ENCODE measurements around the gene SDC3.
"Not testable (repeated sequence)": the region's sequence is repeated elsewhere in the genome, so short reads cannot be mapped to it uniquely, and the experiment has no call there.

The SDC3 gene

GRCh38 chr1:30908696-30909364 lies at the start of gene SDC3:
TSS of gene SDC3 (minus strand) at chr1:30908758. CDS start at chr1:30908586, 172 bp downstream.
- no peak for DNase-seq (ENCODE audit: low read depth in 1 of 2, low spot score in 1 of 2)

GRCh38 chr1:30957560-30958222 lies 49.1 kb upstream of the SDC3 start:
- no peak for DNase-seq (ENCODE audit: low read depth in 1 of 2, low spot score in 1 of 2)

- no peak for DNase-seq (ENCODE audit: low read depth in 1 of 2, low spot score in 1 of 2)
Measured at GRCh38 chr1:30955448-30956015, 47.0 kb upstream of the SDC3 start.

GRCh38 chr1:30953685-30954084 lies 45.1 kb upstream of the SDC3 start:
- no peak for DNase-seq (ENCODE audit: low read depth in 1 of 2, low spot score in 1 of 2)

- no peak for DNase-seq (ENCODE audit: low read depth in 1 of 2, low spot score in 1 of 2)
Measured at GRCh38 chr1:30952098-30952497, 43.5 kb upstream of the SDC3 start.

GRCh38 chr1:30950700-30951099 lies 42.1 kb upstream of the SDC3 start:
- DNase-seq (ENCODE audit: low read depth in 1 of 2, low spot score in 1 of 2): no peak

GRCh38 chr1:30950053-30950452 lies 41.5 kb upstream of the SDC3 start:
- no peak for DNase-seq (ENCODE audit: low read depth in 1 of 2, low spot score in 1 of 2)

GRCh38 chr1:30949487-30949838 lies 40.9 kb upstream of the SDC3 start:
- not testable (repeated sequence) for DNase-seq (ENCODE audit: low read depth in 1 of 2, low spot score in 1 of 2)

GRCh38 chr1:30948813-30949486 lies 40.4 kb upstream of the SDC3 start:
- DNase-seq (ENCODE audit: low read depth in 1 of 2, low spot score in 1 of 2): not testable (repeated sequence)

GRCh38 chr1:30948278-30948677 lies 39.7 kb upstream of the SDC3 start:
- DNase-seq (ENCODE audit: low read depth in 1 of 2, low spot score in 1 of 2): no peak

- no peak for DNase-seq (ENCODE audit: low read depth in 1 of 2, low spot score in 1 of 2)
Measured at GRCh38 chr1:30947212-30947611, 38.7 kb upstream of the SDC3 start.

GRCh38 chr1:30942326-30942963 lies 33.9 kb upstream of the SDC3 start:
- DNase-seq (ENCODE audit: low read depth in 1 of 2, low spot score in 1 of 2): no peak

GRCh38 chr1:30940541-30940940 lies 32.0 kb upstream of the SDC3 start:
- DNase-seq (ENCODE audit: low read depth in 1 of 2, low spot score in 1 of 2): no peak

GRCh38 chr1:30936541-30937171 lies 28.1 kb upstream of the SDC3 start:
- DNase-seq (ENCODE audit: low read depth in 1 of 2, low spot score in 1 of 2): no peak

GRCh38 chr1:30935758-30936157 lies 27.2 kb upstream of the SDC3 start:
- not testable (repeated sequence) for DNase-seq (ENCODE audit: low read depth in 1 of 2, low spot score in 1 of 2)

GRCh38 chr1:30934613-30935012 lies 26.1 kb upstream of the SDC3 start:
- DNase-seq (ENCODE audit: low read depth in 1 of 2, low spot score in 1 of 2): no peak

- DNase-seq (ENCODE audit: low read depth in 1 of 2, low spot score in 1 of 2): no peak
Measured at GRCh38 chr1:30933874-30934252, 25.3 kb upstream of the SDC3 start.

- DNase-seq (ENCODE audit: low read depth in 1 of 2, low spot score in 1 of 2): no peak
Measured at GRCh38 chr1:30930631-30931173, 22.1 kb upstream of the SDC3 start.

- DNase-seq (ENCODE audit: low read depth in 1 of 2, low spot score in 1 of 2): no peak
Measured at GRCh38 chr1:30929944-30930525, 21.5 kb upstream of the SDC3 start.

- DNase-seq (ENCODE audit: low read depth in 1 of 2, low spot score in 1 of 2): no peak
Measured at GRCh38 chr1:30929135-30929889, 20.8 kb upstream of the SDC3 start.
